HG03565 (cell line): Measurements from ENCODE around the gene AKT3.
"Not testable (repeated sequence)": the region's sequence is repeated elsewhere in the genome, so short reads cannot be mapped to it uniquely, and the experiment has no call there.

ENCODE experiments used
- ATAC-seq: cut with Tn5 transposase; IDR thresholded peaks from one replicate; pipeline ENCODE4 v1.9.1; 2021; ENCODE audit warnings: mild to moderate bottlenecking, moderate library complexity; ENCODE audit not compliant: unreplicated experiment

The AKT3 gene

GRCh38 chr1:243710467-243710866 lies 139.6 kb downstream of the AKT3 start:
- ATAC-seq: no peak

- ATAC-seq: no peak
These were observed 141.8 kb downstream of the AKT3 start for GRCh38 chr1:243708210-243708609.

- ATAC-seq: no peak
These were observed 143.5 kb downstream of the AKT3 start for GRCh38 chr1:243706563-243706962.

- no peak for ATAC-seq
These were observed 144.5 kb downstream of the AKT3 start for GRCh38 chr1:243705585-243705984.

- ATAC-seq: no peak
These were observed 148.2 kb downstream of the AKT3 start for GRCh38 chr1:243701872-243702271.

- ATAC-seq: no peak
These were observed 156.2 kb downstream of the AKT3 start for GRCh38 chr1:243693800-243694199.

- ATAC-seq: no peak
These were observed 163.9 kb downstream of the AKT3 start for GRCh38 chr1:243686159-243686558.

GRCh38 chr1:243680860-243681259 lies 169.2 kb downstream of the AKT3 start:
- no peak for ATAC-seq

- ATAC-seq: no peak
These were observed 177.4 kb downstream of the AKT3 start for GRCh38 chr1:243672539-243673074.

- peak; percentile 65 for ATAC-seq
These were observed 182.5 kb downstream of the AKT3 start for GRCh38 chr1:243667591-243667990.

- ATAC-seq: peak; percentile 12
These were observed 182.9 kb downstream of the AKT3 start for GRCh38 chr1:243667133-243667532.

- ATAC-seq: no peak
These were observed 186.4 kb downstream of the AKT3 start for GRCh38 chr1:243663651-243664050.

GRCh38 chr1:243662169-243662568 lies 187.9 kb downstream of the AKT3 start:
- ATAC-seq: not testable (repeated sequence)

GRCh38 chr1:243658594-243659105 lies 191.4 kb downstream of the AKT3 start:
- ATAC-seq: no peak

GRCh38 chr1:243657793-243658192 lies 192.2 kb downstream of the AKT3 start:
- ATAC-seq: no peak

- not testable (repeated sequence) for ATAC-seq
These were observed 200.5 kb downstream of the AKT3 start for GRCh38 chr1:243649530-243649929.

- ATAC-seq: no peak
These were observed 203.2 kb downstream of the AKT3 start for GRCh38 chr1:243646841-243647240.

GRCh38 chr1:243645281-243645680 lies 204.8 kb downstream of the AKT3 start:
- no peak for ATAC-seq

- ATAC-seq: no peak
These were observed 207.1 kb downstream of the AKT3 start for GRCh38 chr1:243642936-243643335.

- no peak for ATAC-seq
These were observed 210.9 kb downstream of the AKT3 start for GRCh38 chr1:243639027-243639658.

GRCh38 chr1:243638186-243638585 lies 211.9 kb downstream of the AKT3 start:
- ATAC-seq: no peak

GRCh38 chr1:243628476-243628907 lies 221.6 kb downstream of the AKT3 start:
- no peak for ATAC-seq

GRCh38 chr1:243623841-243624240 lies 226.2 kb downstream of the AKT3 start:
- ATAC-seq: no peak
